ENCODE data around the gene LMF1.

Gene LMF1

GRCh38 chr16:914440-914839 lies 56.3 kb downstream of the LMF1 start:
- no peak for DNase-seq (ENCODE audit: low read depth in 1 of 2, low spot score in 1 of 2)

- no peak for DNase-seq (ENCODE audit: low read depth in 1 of 2, low spot score in 1 of 2)
These were observed 56.9 kb downstream of the LMF1 start for GRCh38 chr16:913817-914439.

GRCh38 chr16:912684-913613 lies 57.8 kb downstream of the LMF1 start:
- DNase-seq (ENCODE audit: low read depth in 1 of 2, low spot score in 1 of 2): no peak

- DNase-seq (ENCODE audit: low read depth in 1 of 2, low spot score in 1 of 2): no peak
These were observed 58.5 kb downstream of the LMF1 start for GRCh38 chr16:912322-912683.

- no peak for DNase-seq (ENCODE audit: low read depth in 1 of 2, low spot score in 1 of 2)
These were observed 59.0 kb downstream of the LMF1 start for GRCh38 chr16:911604-912321.

GRCh38 chr16:911101-911500 lies 59.7 kb downstream of the LMF1 start:
- DNase-seq (ENCODE audit: low read depth in 1 of 2, low spot score in 1 of 2): no peak

- no peak for DNase-seq (ENCODE audit: low read depth in 1 of 2, low spot score in 1 of 2)
These were observed 60.6 kb downstream of the LMF1 start for GRCh38 chr16:910181-910580.

GRCh38 chr16:909281-910000 lies 61.3 kb downstream of the LMF1 start:
- DNase-seq (ENCODE audit: low read depth in 1 of 2, low spot score in 1 of 2): no peak

GRCh38 chr16:908526-909155 lies 62.1 kb downstream of the LMF1 start:
- no peak for DNase-seq (ENCODE audit: low read depth in 1 of 2, low spot score in 1 of 2)

GRCh38 chr16:907842-908241 lies 62.9 kb downstream of the LMF1 start:
- no peak for DNase-seq (ENCODE audit: low read depth in 1 of 2, low spot score in 1 of 2)

GRCh38 chr16:907361-907760 lies 63.4 kb downstream of the LMF1 start:
- no peak for DNase-seq (ENCODE audit: low read depth in 1 of 2, low spot score in 1 of 2)

GRCh38 chr16:906296-906695 lies 64.5 kb downstream of the LMF1 start:
- no peak for DNase-seq (ENCODE audit: low read depth in 1 of 2, low spot score in 1 of 2)

- no peak for DNase-seq (ENCODE audit: low read depth in 1 of 2, low spot score in 1 of 2)
These were observed 68.8 kb downstream of the LMF1 start for GRCh38 chr16:901715-902601.

GRCh38 chr16:901149-901548 lies 69.6 kb downstream of the LMF1 start:
- DNase-seq (ENCODE audit: low read depth in 1 of 2, low spot score in 1 of 2): no peak

GRCh38 chr16:900211-900610 lies 70.6 kb downstream of the LMF1 start:
- DNase-seq (ENCODE audit: low read depth in 1 of 2, low spot score in 1 of 2): no peak

GRCh38 chr16:899683-900060 lies 71.1 kb downstream of the LMF1 start:
- no peak for DNase-seq (ENCODE audit: low read depth in 1 of 2, low spot score in 1 of 2)

GRCh38 chr16:898761-899682 lies 71.8 kb downstream of the LMF1 start:
- no peak for DNase-seq (ENCODE audit: low read depth in 1 of 2, low spot score in 1 of 2)

GRCh38 chr16:898216-898615 lies 72.6 kb downstream of the LMF1 start:
- DNase-seq (ENCODE audit: low read depth in 1 of 2, low spot score in 1 of 2): no peak

GRCh38 chr16:897701-898100 lies 73.1 kb downstream of the LMF1 start:
- DNase-seq (ENCODE audit: low read depth in 1 of 2, low spot score in 1 of 2): no peak
